Stimulated activated CD8-positive, alpha-beta memory T cell treated with anti-CD3 and anti-CD28 coated beads, Interleukin-2, amount 100 ng/mL, for 48 hours (primary cell): ENCODE measurements around the gene CNST.
"Not testable (repeated sequence)": the region's sequence is repeated elsewhere in the genome, so short reads cannot be mapped to it uniquely, and the experiment has no call there.

Experiments used
- DNase-seq, 2 donors: peaks; one replicate each; pipeline ENCODE4 v3.0.0-alpha.2; 2020; ENCODE audit warnings: low read depth in 2 of 2

The CNST gene

DNA sequence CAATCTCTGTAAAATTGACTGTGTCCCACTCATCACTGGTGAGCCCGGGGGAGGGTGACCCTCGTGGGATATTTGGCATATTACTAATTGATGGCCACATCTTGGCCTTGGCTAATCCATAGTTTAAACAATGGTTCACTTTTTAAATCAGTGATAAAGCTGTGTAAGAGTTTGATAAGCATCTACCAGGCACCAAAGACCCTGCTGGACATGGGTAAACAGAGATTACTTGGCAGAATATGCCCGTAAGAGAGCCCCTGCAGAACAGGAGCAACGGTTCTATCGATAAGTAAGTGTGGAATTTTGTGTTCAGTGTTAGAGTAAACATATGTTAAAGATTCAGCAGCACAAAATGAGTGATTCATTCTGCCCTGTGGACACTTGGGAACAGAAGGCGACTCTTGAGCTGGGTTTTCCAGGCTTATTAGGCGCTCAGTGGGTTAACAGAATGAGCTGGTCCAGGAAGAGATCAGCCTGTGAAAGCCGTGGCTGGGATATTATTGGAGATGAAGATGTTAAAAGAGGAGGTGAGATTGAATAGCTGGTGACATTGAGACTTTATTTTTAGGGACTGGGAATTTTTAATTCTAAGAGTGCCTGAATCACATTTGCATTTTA is 55.9 kb downstream of the CNST start:
- DNase-seq = no peak

DNA sequence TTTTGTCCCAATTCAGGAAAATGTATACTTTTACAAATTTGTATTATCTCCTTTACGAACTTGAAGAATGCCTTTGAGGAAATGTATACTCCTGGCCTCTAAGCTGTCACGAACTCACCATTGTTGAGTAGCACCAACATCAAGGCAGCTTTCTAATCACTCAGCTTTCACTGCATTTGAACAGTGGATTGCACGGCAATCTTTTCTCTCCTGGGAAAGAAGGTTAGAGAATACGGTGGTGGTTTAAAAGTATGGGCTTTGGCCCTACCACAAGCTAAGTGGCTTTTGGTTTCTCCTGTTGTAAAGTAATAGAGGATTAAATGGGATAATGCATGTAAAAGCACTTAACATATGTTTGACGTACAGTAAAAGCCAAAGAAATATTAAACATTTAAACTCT is 57.8 kb downstream of the CNST start:
- no peak for DNase-seq

DNA sequence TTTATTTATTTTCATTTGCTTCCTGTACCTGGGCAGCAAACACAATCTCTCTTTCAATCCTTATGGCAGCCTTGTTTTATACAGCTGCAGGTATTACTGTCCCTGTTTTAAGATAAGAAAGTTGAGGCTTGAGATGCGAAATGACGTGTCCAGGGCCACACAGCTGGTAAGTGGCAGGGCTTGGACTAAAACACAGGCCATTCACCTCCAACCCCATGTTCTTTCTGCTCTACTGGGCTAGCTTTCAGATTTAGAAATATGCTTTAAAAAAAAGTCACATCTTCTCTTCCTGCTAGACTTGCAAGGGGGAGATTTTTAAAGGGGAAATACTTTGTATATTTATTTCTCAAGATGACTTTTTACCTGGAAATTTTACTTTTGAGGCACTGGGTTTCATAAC is 62.8 kb downstream of the CNST start:
- no peak for DNase-seq

DNA sequence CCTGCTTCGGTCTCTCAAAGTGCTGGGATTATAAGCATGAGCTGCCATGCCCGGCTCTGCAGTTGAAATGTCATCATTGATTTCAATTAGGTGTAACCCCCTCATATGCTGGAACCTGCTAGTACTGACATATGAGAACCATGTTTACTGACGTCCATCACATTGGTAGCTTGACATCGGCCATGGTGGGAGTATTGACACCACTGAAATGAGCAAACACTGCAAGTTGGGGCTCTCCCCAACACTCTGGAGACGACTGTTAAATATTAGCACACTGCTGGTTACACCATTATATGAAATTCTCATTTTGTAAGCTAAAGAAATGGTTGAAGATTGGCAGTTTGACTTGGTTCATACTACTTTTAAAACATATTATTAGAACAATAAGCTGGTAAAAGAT is 63.7 kb downstream of the CNST start:
- DNase-seq = no peak

DNA sequence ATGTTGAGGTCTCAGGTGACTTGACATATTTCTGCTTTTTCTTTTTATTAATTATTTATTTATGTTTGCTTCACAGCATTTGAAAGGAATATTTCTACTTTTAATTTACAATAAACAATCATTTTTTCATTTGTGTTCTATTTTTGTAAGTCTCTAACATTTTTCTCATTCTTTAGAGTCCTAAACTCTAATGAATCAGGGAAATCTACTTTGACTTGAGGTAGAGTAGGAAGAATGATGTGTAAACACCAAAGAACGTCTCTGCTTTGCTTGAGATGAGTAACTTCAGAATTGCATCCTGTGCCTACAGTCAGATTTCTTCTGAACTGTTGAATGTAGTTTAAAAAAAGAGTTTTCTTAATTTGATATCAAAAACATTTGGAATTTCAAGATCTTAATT is 65.2 kb downstream of the CNST start:
- DNase-seq = no peak

DNA sequence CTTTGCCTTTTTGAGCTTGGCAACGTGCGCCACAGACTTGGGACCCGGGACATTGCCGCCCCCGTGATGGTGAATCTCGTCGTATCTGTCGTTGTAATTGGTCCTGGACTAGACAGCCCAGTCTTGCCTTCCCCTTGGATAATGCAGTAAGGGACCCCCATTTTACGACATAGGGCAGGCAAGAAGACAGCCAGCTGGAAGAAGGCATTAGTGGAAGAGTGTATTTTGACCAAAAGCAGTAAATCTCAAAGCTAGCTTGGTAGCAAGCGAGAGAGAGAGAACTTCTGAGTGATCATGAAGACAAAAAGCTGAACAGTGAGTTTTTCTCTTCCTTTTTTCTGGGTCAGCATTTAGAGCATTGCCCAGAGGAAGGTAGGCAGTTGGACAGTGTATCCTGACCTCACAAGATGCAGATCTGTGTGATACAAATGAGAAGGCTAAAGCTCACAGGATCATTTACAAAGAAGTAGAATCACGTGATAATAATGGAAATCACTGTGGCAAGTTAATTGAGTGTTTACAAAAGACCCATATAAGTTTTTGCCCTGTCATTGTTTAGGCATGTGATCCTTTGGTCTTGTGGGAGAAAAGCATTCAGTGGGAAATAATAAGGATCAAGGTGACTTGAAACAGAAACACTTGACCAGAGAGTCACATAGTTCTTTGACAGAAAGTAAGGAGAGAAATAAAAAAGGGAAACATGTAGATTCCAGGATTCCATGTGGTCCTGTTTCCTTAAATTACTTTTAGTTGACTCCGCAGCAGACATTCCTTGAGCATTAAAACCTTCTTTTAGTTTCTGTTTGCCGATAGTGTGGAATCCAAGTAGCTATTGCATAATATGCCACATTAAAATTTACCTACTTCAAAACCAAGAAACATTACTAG is 66.3 kb downstream of the CNST start:
- DNase-seq = no peak

DNA sequence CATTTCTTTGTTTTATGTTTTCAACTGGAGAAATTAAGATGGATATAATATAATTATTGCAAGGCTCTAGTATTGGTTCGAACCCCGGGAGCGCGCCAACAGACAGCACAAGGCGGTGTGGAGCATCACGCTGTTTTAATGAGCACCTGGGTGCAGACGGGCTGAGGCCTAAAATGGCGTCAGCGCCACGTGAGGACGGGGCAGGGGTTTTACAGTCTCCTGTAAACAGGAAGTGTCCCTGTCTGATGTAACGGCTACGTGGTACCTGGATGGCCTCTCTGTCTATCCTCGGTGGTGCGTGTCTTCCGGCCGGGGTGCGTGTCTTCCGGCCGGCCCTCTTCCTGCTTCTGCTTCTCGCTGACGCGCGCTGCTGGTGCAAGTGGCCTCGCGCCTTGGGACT is 68.4 kb downstream of the CNST start:
- DNase-seq = not testable (repeated sequence)

DNA sequence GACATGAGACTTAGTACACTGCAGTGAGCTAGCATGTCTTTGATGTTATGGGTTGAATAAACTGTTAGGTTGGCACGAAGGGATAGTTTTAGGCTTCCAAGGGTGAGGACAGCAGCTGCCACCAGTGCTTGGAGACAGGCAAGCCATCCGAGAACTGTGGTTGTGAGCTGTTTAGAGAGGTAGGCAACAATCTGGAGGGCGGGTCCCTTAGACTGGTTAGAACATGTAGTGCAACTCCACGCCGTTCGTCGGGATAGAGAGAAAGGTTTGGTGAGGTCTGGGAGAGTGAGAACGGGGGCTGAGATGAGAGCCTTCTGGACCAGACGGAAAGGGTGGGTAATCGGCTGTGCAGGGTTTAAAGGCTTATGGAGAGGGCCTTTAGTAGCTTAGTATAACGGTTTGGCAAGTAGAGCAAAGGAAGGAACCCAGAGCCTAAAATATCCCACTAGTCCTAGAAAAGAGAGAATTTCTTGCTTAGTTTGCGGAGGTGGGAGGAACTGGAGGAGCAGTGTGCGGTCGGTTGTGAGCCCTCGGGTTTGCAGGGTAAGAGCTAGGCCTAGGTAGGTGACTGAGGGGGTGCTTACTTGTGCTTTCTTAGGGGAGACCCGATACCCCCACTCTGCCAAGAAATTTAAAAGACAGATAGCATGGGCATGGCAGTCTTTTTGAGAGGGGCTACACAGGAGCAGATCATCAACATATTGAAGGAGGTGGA is 72.8 kb downstream of the CNST start:
- no peak for DNase-seq

DNA sequence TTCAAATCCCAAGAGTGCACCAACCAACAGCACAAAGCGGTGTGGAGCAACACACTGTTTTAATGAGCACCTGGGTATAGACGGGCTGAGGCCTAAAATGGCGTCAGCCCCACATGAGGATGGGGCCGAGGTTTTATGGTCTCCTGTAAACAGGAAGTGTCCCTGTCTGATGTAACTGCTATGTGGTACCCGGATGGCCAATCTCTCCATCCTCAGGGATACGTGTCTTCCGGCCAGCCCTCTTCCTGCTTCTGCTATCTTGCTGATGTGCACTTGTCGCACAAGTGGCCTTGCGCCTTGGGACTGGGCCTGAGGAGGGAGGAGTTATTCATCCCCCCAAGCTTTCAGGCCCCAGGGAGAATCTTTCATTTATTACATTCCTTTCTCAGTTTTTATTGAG is 73.5 kb downstream of the CNST start:
- DNase-seq = no peak

DNA sequence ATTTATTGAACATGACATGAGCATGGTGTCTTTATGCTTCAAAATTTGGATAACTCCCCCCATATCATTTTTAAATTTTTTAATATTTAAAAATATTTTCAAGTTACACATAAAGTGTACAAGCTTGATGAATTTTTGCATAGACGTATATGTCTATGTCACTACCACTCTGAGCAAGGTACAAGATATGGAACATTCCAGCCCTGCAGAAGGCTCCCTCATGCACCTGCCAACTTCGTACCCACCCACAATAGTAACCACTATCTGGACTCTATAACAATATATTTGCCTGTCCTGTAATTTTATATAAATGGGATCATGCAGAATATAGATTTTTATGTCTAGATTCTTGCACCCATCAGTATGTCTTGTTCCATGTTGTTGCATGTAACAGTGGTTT is 74.5 kb downstream of the CNST start:
- DNase-seq = no peak

DNA sequence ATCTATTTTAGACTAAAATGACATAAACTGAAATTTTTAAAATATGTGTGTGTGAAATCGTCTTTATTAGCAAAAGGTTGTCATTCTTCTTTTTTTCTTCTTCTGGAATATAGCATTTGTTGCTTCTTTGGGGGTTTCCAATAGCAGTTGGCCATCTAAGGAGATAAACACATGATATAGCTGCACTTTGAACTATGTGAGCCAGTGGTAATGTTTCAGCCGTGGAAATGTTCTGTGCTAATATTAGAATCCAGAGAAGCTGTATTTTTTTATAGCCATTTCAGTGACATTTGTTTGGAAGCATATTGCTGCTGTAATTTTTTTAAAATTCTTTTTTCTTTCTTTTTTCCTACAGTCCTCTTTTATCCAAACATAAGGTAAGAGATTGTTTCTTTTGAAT is 75.1 kb downstream of the CNST start:
- no peak for DNase-seq

DNA sequence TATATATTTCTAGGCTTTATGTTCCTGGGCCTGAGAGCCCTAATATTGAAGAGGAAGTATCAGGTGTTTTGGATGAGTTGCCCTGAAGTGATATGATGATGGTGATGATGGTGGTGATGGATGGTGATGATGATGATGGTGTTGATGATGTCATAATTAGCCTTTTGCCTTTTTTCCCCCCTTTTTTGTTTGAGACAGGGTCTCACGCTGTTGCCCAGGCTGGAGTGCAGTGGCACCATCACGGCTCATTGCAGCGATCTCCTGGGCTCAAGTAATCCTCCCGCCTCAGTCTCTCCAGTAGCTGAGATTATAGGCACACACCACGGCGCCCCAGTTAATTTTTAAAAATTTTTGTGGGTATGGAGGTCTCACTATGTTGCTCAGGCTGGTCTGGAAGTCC is 76.5 kb downstream of the CNST start:
- DNase-seq = no peak

DNA sequence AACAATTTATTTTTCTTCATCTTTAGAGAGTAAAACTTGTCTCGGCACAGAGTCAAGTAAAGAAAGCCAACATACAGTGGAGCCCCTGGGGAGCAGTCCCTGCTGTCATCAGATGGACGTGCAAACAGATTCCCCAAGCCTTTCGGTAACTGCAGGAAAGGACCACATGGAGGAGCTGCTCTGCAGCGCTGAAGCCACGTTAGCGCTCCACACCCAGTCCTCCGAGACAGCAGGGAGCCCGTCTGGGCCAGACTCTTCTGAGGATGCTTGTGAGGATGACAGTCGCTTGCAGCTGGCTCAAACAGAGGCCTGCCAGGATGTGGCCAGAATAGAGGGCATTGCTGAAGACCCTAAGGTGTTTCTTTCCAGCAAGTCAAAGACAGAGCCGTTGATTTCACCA is 80.9 kb downstream of the CNST start:
- DNase-seq = no peak

DNA sequence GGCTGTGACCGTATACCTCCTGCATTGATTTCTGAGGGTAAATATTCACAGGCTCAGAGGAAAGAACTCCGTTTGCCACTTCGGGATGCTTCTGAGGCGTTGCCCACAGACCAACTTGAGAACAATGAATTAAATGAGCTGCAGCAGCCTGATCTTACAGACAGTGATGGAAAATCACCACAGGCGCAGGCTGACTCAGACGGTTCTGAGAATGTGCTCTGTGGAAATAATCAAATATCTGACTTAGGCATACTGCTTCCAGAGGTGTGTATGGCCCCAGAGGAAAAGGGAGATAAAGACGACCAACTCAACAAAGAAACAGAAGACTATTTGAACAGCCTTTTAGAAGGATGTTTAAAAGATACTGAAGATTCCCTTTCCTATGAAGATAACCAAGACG is 81.3 kb downstream of the CNST start:
- DNase-seq = no peak

DNA sequence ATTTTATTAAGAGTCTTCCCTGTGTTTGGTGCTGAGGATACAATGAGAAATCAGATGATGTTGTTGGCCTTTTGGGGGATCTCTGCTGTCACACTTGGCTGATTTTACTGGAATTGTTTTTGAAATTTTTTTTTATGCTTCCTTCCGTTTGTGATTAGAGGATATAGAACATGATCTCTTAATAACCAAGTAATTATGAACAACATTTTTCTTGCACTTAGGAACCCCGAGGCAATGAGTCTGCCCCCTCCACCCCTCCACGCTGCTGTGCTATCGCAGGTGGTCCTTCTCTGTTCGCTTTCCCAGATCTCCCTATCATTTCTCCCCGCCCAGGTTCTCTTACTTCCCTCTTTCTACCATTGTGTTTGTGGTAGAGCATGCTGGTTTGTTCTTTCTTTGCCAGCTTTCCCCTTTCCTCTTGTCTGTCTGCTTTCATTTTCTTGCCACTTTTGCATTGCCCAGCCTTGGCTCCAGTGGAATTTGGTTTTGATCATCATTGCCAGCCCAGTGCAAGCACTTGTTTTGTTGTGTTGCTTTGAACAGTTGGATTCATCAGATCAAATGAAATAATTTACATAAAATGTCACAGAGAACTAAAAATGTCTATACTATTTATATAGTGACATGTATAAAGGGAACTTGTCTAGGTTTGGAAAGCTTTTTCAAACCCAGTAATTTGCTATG is 84.9 kb downstream of the CNST start:
- no peak for DNase-seq

DNA sequence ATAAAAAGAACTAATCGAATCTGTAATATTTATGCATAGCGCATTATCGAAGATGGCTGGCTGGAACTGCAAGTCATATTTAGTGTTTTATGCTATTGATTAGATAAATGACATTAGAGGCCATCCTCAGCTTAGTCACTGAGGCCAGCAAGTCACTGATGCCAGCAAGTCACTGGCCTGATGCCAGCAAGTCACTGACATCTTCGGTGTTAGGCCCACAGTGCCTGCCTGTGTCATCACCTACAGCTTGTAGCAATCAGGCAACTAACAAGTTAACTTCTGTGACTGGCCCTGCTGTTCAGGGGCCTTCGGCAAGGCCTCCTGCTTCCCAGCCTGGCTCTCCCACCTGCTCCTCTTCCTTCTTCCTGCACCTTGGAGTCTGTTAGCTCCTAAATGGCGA is 92.3 kb downstream of the CNST start:
- no peak for DNase-seq

DNA sequence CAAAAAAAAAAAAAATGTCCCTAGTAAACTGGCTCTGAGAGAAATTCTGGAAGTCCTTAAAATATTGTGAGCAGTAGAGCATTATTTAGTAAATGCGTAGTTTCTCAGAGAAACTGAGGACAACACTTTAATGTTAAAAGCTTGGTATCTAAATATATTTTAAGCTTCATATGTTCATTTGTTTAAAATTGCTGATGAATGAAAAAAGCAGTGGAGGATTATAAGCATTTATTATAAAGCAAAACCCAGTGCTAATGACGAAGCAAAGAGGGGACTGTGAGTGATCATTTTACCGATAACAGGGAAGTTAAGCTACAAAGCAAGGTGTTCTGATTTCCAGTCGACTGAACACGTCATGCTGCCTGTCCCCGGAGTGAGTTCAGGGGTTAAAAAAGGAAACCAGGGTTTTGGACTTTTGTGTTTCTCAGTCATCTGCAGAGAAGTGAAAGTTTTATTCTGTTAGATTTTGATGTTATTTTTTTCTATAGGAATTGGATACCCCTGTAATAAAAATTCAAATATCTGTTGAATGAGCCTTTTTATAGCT is 93.4 kb downstream of the CNST start:
- no peak for DNase-seq

DNA sequence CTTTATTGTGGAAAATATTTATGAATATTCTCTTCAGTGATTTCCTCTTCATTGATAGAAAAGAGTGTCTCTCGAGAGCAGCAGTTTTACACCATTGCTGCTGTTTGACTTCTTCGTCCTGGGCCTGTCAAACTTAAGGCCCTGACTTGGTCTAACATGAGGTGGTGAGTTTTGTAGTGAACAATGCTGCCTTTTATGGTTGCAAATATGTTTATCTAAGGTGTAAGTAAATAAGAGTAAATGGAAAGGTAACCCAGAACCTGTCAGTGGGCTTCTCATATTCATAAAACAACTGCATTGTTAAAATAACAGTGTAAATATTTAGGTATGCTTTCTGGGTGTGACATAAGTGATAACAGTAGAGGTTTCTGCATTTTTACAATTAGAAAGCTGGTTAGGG is 95.2 kb downstream of the CNST start:
- no peak for DNase-seq

DNA sequence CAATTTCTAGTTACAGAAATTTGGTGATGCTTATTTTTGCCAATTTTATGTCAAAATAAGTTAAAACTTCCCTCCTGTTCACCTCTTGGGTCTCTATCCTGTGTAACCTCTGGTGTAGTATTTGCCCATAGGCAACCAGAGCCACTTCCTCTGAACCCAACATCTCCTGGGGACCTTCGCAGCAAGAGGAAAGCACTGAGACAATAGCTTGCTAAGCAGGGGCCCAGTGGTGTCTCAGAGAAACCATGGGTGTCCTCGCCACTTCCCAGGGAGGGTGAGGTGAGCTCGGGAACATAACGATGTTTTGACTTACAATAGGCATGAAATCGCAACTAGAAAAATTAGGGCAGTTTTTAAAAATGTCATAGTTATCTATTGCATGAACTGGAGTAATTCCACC is 101.5 kb downstream of the CNST start:
- no peak for DNase-seq

DNA sequence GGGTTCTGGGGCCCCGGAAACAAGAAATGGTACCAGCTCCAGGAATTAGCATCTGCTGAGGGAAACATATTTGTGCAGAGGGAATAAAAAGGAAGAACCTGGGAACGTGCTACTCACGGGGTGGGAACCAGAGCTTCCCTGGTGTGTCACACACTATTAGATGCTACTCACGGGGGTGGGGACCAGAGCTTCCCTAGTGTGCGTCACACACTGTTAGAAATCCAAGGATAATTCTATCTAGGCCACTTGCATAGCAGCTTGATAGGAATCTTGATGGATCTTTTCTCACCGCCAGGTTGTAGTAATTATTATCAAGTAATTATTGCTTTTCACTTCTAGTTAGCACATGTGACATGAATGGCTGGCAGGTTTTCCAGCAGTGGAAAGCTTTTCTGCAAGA is 103.4 kb downstream of the CNST start:
- DNase-seq = no peak

DNA sequence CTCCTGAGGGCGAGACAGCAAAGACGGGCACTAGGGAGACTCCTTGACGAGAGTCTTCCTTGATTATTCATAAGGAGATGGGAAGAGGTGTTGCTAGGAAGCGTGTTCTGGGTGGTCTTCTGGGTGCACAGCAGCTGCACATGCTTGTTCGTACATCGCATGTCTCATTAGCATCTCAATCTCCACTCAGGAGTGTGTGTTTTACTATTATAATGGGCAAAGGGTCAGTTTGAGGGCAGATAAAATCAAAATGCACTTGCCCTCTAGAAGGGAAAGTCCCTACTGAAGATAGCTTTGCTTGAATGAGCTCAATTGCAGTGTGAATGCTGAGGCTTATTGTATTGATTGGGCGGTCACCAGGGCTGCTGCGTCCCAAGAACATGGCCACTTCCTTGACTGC is 107.8 kb downstream of the CNST start:
- DNase-seq = no peak

DNA sequence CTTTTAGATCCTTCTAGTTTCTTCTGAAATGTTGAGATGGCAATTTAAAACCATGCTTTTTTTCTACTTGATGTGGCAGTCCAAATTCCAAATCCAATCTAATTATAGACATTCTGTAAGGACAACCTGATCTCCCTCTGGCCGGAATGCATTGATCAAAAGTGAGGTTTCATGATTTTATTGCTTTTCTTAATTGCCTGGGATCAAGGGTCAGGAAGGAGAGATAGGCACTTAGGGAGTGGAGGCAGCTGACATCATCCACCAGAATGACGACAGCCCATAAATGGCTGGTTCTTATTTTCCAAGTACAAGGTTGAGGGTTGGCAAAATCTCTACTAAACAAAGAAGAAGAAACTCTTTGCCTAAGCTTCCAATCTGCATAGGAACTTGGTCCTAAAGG is 111.6 kb downstream of the CNST start:
- no peak for DNase-seq
